Endothelial cell (in vitro differentiated cells): Measurements from ENCODE around the gene LRGUK. TPM values are rescaled to one million over a fixed set of nuclear protein-coding genes. Genes with fewer than 3 reads are reported as not detected.

ENCODE experiments used
- DNase-seq: peaks from one replicate; pipeline ENCODE4 v3.0.0; 2021; ENCODE audit warnings: low spot score
- H3K27ac Mint-ChIP-seq: one replicate; pipeline ENCODE4 v1.8.0; 2021; ENCODE audit warnings: mixed read lengths, inconsistent platforms; ENCODE audit not compliant: unreplicated experiment
- H3K27me3 Mint-ChIP-seq: one replicate; pipeline ENCODE4 v1.8.0; 2021; ENCODE audit warnings: mild to moderate bottlenecking, moderate library complexity, mixed read lengths, inconsistent platforms; ENCODE audit not compliant: unreplicated experiment
- H3K36me3 Mint-ChIP-seq: one replicate; pipeline ENCODE4 v1.8.0; 2021; ENCODE audit warnings: mild to moderate bottlenecking, low read depth, mixed read lengths, inconsistent platforms; ENCODE audit not compliant: unreplicated experiment
- H3K4me1 Mint-ChIP-seq: one replicate; pipeline ENCODE4 v1.8.0; 2021; ENCODE audit warnings: mild to moderate bottlenecking, mixed read lengths, inconsistent platforms; ENCODE audit not compliant: unreplicated experiment
- H3K4me3 Mint-ChIP-seq: one replicate; pipeline ENCODE4 v1.8.0; 2021; ENCODE audit warnings: mild to moderate bottlenecking, mixed read lengths, inconsistent platforms; ENCODE audit not compliant: unreplicated experiment
- H3K9me3 Mint-ChIP-seq: one replicate; pipeline ENCODE4 v1.8.0; 2021; ENCODE audit warnings: mixed read lengths, inconsistent platforms; ENCODE audit not compliant: unreplicated experiment
- total RNA-seq: library from RNA; stranded (reverse); fragmentation: NEBNext Ultra II Directional; extraction: Animal tissue kit (Norgen Biotek cat#: 25700); gene quantifications from one replicate; pipeline ENCODE4 v1.2.1, GENCODE V29; 2021; ENCODE audit not compliant: unreplicated experiment
- TF ChIP-seq, protein P1 (sequence below): fragments of 200-600 bp; sonication (generic); IDR thresholded peaks from one replicate; pipeline ENCODE4 v1.5.0; 2021; ENCODE audit warnings: antibody characterized with exemption; ENCODE audit not compliant: unreplicated experiment

LRGUK gene
- total RNA-seq, 1 donor from 2014 or later = 0.64 TPM

DNA sequence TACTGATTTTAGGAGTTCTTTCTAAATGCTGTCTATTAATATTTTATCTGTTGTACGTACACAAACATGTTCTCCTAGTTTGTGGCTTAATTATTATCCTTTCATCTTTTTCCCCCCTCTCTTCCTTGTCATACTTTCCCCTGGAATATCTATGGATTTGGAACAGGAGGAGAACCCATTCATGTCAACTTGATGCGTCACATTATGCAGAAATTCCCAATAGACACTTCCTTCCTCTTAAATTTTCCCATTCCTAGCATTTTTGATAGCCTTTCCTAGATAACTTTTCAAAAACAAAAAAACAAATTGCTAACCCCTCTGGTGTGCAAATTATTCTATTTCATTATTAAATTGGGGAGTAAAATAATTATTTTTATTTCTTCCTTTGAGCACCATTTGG is 153.4 kb downstream of the LRGUK start:
- no peak for DNase-seq
- H3K4me1 Mint-ChIP-seq = peaks cover 4% of the 10 kb centered on the region
- H3K9me3 Mint-ChIP-seq = no peaks in the 10 kb centered on the region
- no peaks in the 10 kb centered on the region for H3K36me3 Mint-ChIP-seq
- no peaks in the 10 kb centered on the region for H3K27me3 Mint-ChIP-seq
- H3K27ac Mint-ChIP-seq = no peak overlapping the region
- no peak overlapping the region for H3K4me3 Mint-ChIP-seq
- TF ChIP-seq, protein P1, sequence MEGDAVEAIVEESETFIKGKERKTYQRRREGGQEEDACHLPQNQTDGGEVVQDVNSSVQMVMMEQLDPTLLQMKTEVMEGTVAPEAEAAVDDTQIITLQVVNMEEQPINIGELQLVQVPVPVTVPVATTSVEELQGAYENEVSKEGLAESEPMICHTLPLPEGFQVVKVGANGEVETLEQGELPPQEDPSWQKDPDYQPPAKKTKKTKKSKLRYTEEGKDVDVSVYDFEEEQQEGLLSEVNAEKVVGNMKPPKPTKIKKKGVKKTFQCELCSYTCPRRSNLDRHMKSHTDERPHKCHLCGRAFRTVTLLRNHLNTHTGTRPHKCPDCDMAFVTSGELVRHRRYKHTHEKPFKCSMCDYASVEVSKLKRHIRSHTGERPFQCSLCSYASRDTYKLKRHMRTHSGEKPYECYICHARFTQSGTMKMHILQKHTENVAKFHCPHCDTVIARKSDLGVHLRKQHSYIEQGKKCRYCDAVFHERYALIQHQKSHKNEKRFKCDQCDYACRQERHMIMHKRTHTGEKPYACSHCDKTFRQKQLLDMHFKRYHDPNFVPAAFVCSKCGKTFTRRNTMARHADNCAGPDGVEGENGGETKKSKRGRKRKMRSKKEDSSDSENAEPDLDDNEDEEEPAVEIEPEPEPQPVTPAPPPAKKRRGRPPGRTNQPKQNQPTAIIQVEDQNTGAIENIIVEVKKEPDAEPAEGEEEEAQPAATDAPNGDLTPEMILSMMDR = no peak

DNA sequence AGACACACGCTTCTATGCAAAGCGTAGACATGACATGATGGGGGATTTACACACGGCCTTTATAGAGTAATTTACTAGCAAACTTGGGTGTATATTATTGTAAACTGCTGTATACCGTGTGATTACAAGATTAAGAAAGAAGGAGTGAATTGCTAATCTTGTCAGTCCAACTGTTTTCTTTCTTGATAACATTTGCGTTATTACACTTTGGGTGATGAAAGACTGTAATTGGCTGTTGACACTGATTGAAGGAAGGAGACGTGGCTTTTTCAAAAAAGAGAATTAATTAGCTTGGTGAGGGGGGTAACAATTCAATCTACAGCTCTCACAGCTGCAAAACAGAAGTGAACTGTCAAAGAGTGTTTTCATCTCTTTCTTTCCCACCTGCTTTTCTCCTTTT is 156.9 kb downstream of the LRGUK start:
- H3K36me3 Mint-ChIP-seq = peaks cover 4% of the 10 kb centered on the region
- H3K27me3 Mint-ChIP-seq = peaks cover 1% of the 10 kb centered on the region
- no peak for DNase-seq
- no peaks in the 10 kb centered on the region for H3K9me3 Mint-ChIP-seq
- H3K4me1 Mint-ChIP-seq = peaks cover 28% of the 10 kb centered on the region
- H3K27ac Mint-ChIP-seq = no peak overlapping the region
- TF ChIP-seq, protein P1 = no peak
- H3K4me3 Mint-ChIP-seq = no peak overlapping the region

DNA sequence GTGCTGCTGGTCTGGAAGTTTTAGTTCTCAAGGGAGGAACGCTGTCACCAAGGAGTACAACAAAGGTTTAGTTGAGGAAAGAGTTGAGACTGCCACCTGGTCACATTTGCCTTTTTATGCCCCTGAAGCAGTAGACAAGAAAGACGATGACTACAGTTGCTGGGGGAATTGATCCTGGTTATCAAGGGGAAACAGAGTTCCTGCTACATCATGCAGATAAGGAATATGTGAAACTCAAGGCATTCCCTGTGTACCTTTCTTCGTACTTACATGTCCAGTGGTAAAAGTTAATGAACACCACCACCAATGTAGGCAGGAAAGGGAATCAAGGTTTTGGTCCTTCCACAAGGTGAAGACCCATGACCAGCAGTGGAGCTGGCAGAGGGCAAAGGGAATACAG is 157.8 kb downstream of the LRGUK start:
- H3K9me3 Mint-ChIP-seq = no peaks in the 10 kb centered on the region
- H3K36me3 Mint-ChIP-seq = peaks cover 4% of the 10 kb centered on the region
- H3K4me3 Mint-ChIP-seq = no peak overlapping the region
- peaks cover 32% of the 10 kb centered on the region for H3K4me1 Mint-ChIP-seq
- peaks cover 1% of the 10 kb centered on the region for H3K27me3 Mint-ChIP-seq
- DNase-seq = no peak
- TF ChIP-seq, protein P1 = no peak
- H3K27ac Mint-ChIP-seq = no peak overlapping the region

DNA sequence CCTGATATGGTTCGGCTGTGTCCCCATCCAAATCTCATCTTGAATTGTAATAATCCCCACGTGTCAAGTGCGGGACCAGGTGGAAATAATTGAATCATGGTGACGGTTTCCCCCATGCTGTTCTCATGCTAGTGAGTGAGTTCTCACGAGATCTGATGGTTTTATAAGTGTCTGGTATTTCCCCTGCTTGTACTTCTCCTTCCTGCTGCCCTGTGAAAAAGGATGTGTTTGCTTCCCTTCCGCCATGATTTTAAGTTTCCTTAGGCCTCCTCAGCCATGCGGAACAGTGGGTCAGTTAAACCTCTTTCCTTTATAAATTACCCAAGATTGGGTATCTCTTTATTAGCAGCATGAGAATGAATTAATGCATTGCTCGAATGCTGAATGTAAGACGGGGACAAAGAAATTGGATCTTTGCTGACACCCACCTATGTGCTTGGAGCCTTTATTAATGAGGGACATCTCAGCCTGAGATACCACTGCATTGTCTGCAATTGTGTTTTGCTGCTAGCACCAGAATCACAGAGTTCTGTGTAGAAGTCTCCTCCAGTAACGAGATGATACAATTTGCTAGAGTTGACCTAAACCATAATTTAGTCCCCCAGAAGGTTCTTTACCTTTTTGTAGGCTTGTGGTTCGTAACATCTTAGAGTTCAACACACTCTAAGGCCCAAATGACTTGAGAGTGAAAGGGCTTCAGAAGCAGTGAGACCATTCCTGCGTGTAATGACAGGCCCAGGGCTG is 160.9 kb downstream of the LRGUK start:
- peak overlapping the region; percentile 23 for H3K4me3 Mint-ChIP-seq
- H3K27ac Mint-ChIP-seq = peak overlapping the region; percentile 88
- H3K36me3 Mint-ChIP-seq = peaks cover 8% of the 10 kb centered on the region
- no peaks in the 10 kb centered on the region for H3K9me3 Mint-ChIP-seq
- H3K4me1 Mint-ChIP-seq = peaks cover 32% of the 10 kb centered on the region
- TF ChIP-seq, protein P1 = no peak
- no peak for DNase-seq
- peaks cover 1% of the 10 kb centered on the region for H3K27me3 Mint-ChIP-seq

DNA sequence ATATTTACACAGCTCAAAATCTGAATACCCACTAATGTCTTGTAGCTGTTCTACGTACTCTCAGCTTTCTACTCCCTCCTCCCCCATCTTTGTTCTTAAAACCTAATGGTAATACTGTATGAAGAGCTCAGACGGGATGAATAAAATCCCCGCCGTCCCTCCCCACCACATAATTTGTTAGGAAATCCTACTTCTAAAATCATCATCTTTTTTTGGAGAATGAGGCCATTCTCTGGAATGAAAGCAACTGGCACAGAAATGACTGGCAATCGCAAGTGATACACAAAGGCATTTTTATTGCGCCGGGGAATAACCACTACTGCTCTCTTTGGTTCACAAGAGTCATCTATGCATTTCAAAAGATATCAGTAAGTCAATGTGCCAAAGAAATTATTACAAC is 162.3 kb downstream of the LRGUK start:
- Mint-ChIP-seq H3K36me3 (peaks cover 12% of the 10 kb centered on the region), H3K4me1 (peaks cover 32% of the 10 kb centered on the region), H3K27ac (no peak overlapping the region), H3K9me3 (no peaks in the 10 kb centered on the region), H3K27me3 (peaks cover 1% of the 10 kb centered on the region), H3K4me3 (no peak overlapping the region)
- no peak for DNase-seq
- TF ChIP-seq, protein P1 = no peak
